ENCODE data around the gene TMEM63A. TPM values are rescaled to one million over a fixed set of nuclear protein-coding genes. Genes with fewer than 3 reads are reported as not detected.
A peak's percentile ranks its signal among the peaks of the same experiment; 100 is the strongest.

Gene TMEM63A
- total and polyA plus RNA-seq, 2 donors (not counting 3 experiments of a cell fraction or from before 2014, with no cell fraction given), result 28.7 to 41.4 TPM

- H3K9me1 ChIP-seq (replicated peaks; ENCODE audit: control insufficient read depth, extremely low read depth, insufficient read depth, low read length), result no peaks in the 10 kb centered on the region
- peak; percentile 62 for DNase-seq (ENCODE audit: low read depth, low spot score)
- intact Hi-C loops (cut with micrococcal nuclease), result loop anchor here (1.0 to 2.0 kb wide), 4 partner anchors 28 to 408 kb away; partner anchors contain the start of genes EPHX1 and PYCR2
Measured at GRCh38 chr1:225882694-225883615, 775 bp upstream of the TMEM63A start.

More at GRCh38 chr1:225882694-225883615, 775 bp upstream of the TMEM63A start:
- peak overlapping the region; percentile 38 for H3K27ac ChIP-seq (ENCODE audit: insufficient read depth, low read depth, low read length)
- BruUV-seq (replicated peaks), result no TSS peak
- H3K27me3 ChIP-seq (ENCODE audit: control insufficient read depth in 2 of 2, insufficient read depth in 2 of 2, low read length in 2 of 2), result no peaks in the 10 kb centered on the region
- dilution Hi-C loops (cut with MboI; ENCODE audit: extremely low pct_ligation_motif_present, low sequenced_read_pairs), result no loop called here
- H3K79me2 ChIP-seq (ENCODE audit: control insufficient read depth, insufficient read depth, low read length), result no peaks in the 10 kb centered on the region
- CTCF ChIA-PET, result interaction anchor here (0.7 to 4.7 kb wide), 18 partner anchors 9 to 408 kb away, joined by 3 to 40 read pairs (median 5); partner anchors contain the start of genes EPHX1, PYCR2 and SRP9
- peak overlapping the region; percentile 81 for H3K4me2 ChIP-seq (ENCODE audit: insufficient read depth, low read length)
- H2AFZ ChIP-seq (ENCODE audit: low read depth, low read length), result peak overlapping the region; percentile 96
- H3K9me3 ChIP-seq (replicated peaks; ENCODE audit: control insufficient read depth, insufficient read depth, low read length), result no peaks in the 10 kb centered on the region
- TF ChIP-seq MYC (IDR thresholded peaks at IDR 0.05; ENCODE audit: low read depth, low read length) (no peak), GATA2 (IDR thresholded peaks at IDR 0.05; ENCODE audit: insufficient read depth, insufficient read length, low read depth, low read length) (no peak), JUN (IDR thresholded peaks at IDR 0.05; ENCODE audit: borderline replicate concordance, insufficient read depth, insufficient read length, low read depth) (no peak), EZH2 (IDR thresholded peaks at IDR 0.05; ENCODE audit: borderline replicate concordance, low read depth, low read length, severe bottlenecking) (no peak)
- TF ChIP-seq, protein P1, sequence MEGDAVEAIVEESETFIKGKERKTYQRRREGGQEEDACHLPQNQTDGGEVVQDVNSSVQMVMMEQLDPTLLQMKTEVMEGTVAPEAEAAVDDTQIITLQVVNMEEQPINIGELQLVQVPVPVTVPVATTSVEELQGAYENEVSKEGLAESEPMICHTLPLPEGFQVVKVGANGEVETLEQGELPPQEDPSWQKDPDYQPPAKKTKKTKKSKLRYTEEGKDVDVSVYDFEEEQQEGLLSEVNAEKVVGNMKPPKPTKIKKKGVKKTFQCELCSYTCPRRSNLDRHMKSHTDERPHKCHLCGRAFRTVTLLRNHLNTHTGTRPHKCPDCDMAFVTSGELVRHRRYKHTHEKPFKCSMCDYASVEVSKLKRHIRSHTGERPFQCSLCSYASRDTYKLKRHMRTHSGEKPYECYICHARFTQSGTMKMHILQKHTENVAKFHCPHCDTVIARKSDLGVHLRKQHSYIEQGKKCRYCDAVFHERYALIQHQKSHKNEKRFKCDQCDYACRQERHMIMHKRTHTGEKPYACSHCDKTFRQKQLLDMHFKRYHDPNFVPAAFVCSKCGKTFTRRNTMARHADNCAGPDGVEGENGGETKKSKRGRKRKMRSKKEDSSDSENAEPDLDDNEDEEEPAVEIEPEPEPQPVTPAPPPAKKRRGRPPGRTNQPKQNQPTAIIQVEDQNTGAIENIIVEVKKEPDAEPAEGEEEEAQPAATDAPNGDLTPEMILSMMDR (IDR thresholded peaks at IDR 0.05; ENCODE audit: extremely low read depth in 1 of 2, insufficient read depth in 1 of 2, low read depth in 1 of 2, low read length in 2 of 2), result no peak
- peaks cover 14% of the 10 kb centered on the region for H3K4me1 ChIP-seq (ENCODE audit: control insufficient read depth, extremely low read depth, insufficient read depth, low read length)
- H4K20me1 ChIP-seq (replicated peaks; ENCODE audit: control insufficient read depth, extremely low read depth, insufficient read depth, low read length), result no peaks in the 10 kb centered on the region
- FAIRE-seq, result peak; percentile 83
- no peaks in the 10 kb centered on the region for H3K36me3 ChIP-seq (ENCODE audit: control insufficient read depth in 2 of 2, extremely low read depth in 1 of 2, insufficient read depth in 2 of 2, low read length in 2 of 2)
- H3K9ac ChIP-seq (replicated peaks; ENCODE audit: extremely low read depth, insufficient read depth, low read length), result peak overlapping the region; percentile 74
- POLR2A ChIA-PET, result interaction anchor here (1.1 to 1.5 kb wide), 2 partner anchors 42 to 106 kb away, joined by 3 to 4 read pairs; partner anchors contain the start of gene SRP9
- peak overlapping the region; percentile 70 to 91 (median 81) for H3K4me3 ChIP-seq (replicated peaks in 1 of 3; ENCODE audit: insufficient read depth in 1 of 3, low read depth in 1 of 3, low read length in 3 of 3)

Measured in endothelial cell of umbilical vein (primary cell).